Measurements from ENCODE around the gene PPP6R1. TPM values are rescaled to one million over a fixed set of nuclear protein-coding genes. Genes with fewer than 3 reads are reported as not detected.

PPP6R1 gene
- total RNA-seq, 1 donor from 2014 or later, result 220 TPM

GRCh38 chr19:55301459-55302317 is 42.9 kb upstream of the PPP6R1 start:
- peak overlapping the region; percentile 37 for H3K27ac Mint-ChIP-seq
- CTCF ChIA-PET, result interaction anchor here (0.6 to 3.3 kb wide), 14 partner anchors 10 to 202 kb away, joined by 3 to 15 read pairs (median 4); partner anchors contain the start of genes KMT5C, TMEM150B and TMEM238

GRCh38 chr19:55300886-55301458 is 42.2 kb upstream of the PPP6R1 start:
- Mint-ChIP-seq H3K4me1 (peaks cover 8% of the 10 kb centered on the region), H3K9me3 (no peaks in the 10 kb centered on the region), H3K27ac (no peak overlapping the region), H3K4me3 (peak overlapping the region; percentile 75), H3K27me3 (no peaks in the 10 kb centered on the region), H3K36me3 (ENCODE audit: low read depth) (no peaks in the 10 kb centered on the region)
- intact Hi-C loops (cut with micrococcal nuclease), result loop anchor here (1.0 to 5.0 kb wide), 3 partner anchors 24 to 159 kb away; no protein-coding TSS in a partner anchor
- no peak for DNase-seq
- ChIA-PET CTCF (interaction anchor here (0.7 to 3.3 kb wide), 12 partner anchors 9 to 203 kb away, joined by 3 to 15 read pairs (median 4); partner anchors contain the start of genes KMT5C, TMEM150B and TMEM238), POLR2A (interaction anchor here (0.6 to 2.6 kb wide), 7 partner anchors 18 to 180 kb away, joined by 3 to 26 read pairs (median 7); partner anchors contain the start of genes HSPBP1, KMT5C, PPP6R1 and UBE2S)
- TF ChIP-seq CTCF (IDR thresholded peaks at IDR 0.05), result no peak
- ATAC-seq (ENCODE audit: low read depth), result no peak

More at GRCh38 chr19:55301459-55302317, 42.9 kb upstream of the PPP6R1 start:
- peak; percentile 90 for TF ChIP-seq CTCF (IDR thresholded peaks at IDR 0.05)
- Mint-ChIP-seq H3K27me3 (no peaks in the 10 kb centered on the region), H3K4me3 (peak overlapping the region; percentile 75), H3K9me3 (no peaks in the 10 kb centered on the region), H3K4me1 (peaks cover 8% of the 10 kb centered on the region), H3K36me3 (ENCODE audit: low read depth) (no peaks in the 10 kb centered on the region)
- POLR2A ChIA-PET, result interaction anchor here (0.6 to 2.6 kb wide), 8 partner anchors 19 to 181 kb away, joined by 3 to 26 read pairs (median 6); partner anchors contain the start of genes HSPBP1, KMT5C, PPP6R1 and UBE2S
- ATAC-seq (ENCODE audit: low read depth) (peak; percentile 91), DNase-seq (peak; percentile 95)
- intact Hi-C loops (cut with micrococcal nuclease), result loop anchor here (1.0 to 5.0 kb wide), 6 partner anchors 25 to 159 kb away; partner anchors contain the start of genes KMT5C, PPP6R1 and RPL28

GRCh38 chr19:55299991-55300390 is 41.2 kb upstream of the PPP6R1 start:
- CTCF ChIA-PET, result interaction anchor here (3.3 kb wide), 1 partner anchor 84 kb away, joined by 14 read pairs; the partner anchor contains the start of gene TMEM238
- Mint-ChIP-seq H3K4me3 (no peak overlapping the region), H3K9me3 (no peaks in the 10 kb centered on the region), H3K36me3 (ENCODE audit: low read depth) (no peaks in the 10 kb centered on the region), H3K4me1 (peaks cover 8% of the 10 kb centered on the region), H3K27me3 (no peaks in the 10 kb centered on the region), H3K27ac (no peak overlapping the region)
- no peak for DNase-seq
- no peak for TF ChIP-seq CTCF (IDR thresholded peaks at IDR 0.05)
- ATAC-seq (ENCODE audit: low read depth), result no peak
- POLR2A ChIA-PET, result interaction anchor here (0.6 kb wide), 1 partner anchor 108 kb away, joined by 6 read pairs; the partner anchor contains the start of gene UBE2S
- intact Hi-C loops (cut with micrococcal nuclease), result loop anchor here (1.0 to 5.0 kb wide), 3 partner anchors 23 to 158 kb away; no protein-coding TSS in a partner anchor

GRCh38 chr19:55297267-55297666 is 38.5 kb upstream of the PPP6R1 start:
- intact Hi-C loops (cut with micrococcal nuclease), result no loop called here
- Mint-ChIP-seq H3K4me1 (peaks cover 8% of the 10 kb centered on the region), H3K27me3 (no peaks in the 10 kb centered on the region), H3K4me3 (no peak overlapping the region), H3K27ac (no peak overlapping the region), H3K9me3 (no peaks in the 10 kb centered on the region), H3K36me3 (ENCODE audit: low read depth) (no peaks in the 10 kb centered on the region)
- ATAC-seq (ENCODE audit: low read depth) (no peak), DNase-seq (no peak)
- TF ChIP-seq CTCF (IDR thresholded peaks at IDR 0.05), result no peak
- POLR2A ChIA-PET, result interaction anchor here (0.9 kb wide), 1 partner anchor 17 kb away, joined by 3 read pairs; the partner anchor contains the start of gene HSPBP1
- CTCF ChIA-PET, result no interaction called here

Measured in activated B cell treated with CpG ODN at 0.5 μM for 24 hours (primary cell).